MM.1S (cell line): ENCODE results near the gene FOXJ3.

Source experiments
- CTCF ChIP-seq: fragments of 300-600 bp; sonication (generic); IDR thresholded peaks from 2 replicates; pipeline ENCODE4 v1.5.1; 2016; ENCODE audit warnings: antibody characterized with exemption, low read length, mixed read lengths
- EZH2 ChIP-seq: fragments of 300-600 bp; sonication (generic); optimal IDR thresholded peaks from 2 replicates; pipeline ENCODE3; 2017; ENCODE audit warnings: low read depth, mild to moderate bottlenecking, antibody characterized with exemption, low read length, mixed read lengths
- EZH2phosphoT487 ChIP-seq: fragments of 300-600 bp; sonication (generic); IDR thresholded peaks from 2 replicates; pipeline ENCODE4 v1.6.1; 2018; ENCODE audit warnings: antibody characterized with exemption, low read length

GRCh38 chr1:42328916-42329496 is 6.0 kb downstream of the FOXJ3 start:
- TF ChIP-seq CTCF = no peak
- no peak for TF ChIP-seq EZH2phosphoT487
- no peak for TF ChIP-seq EZH2
